Activated CD8-positive, alpha-beta T cell treated with anti-CD3 and anti-CD28 coated beads for 36 hours (primary cell): ENCODE measurements around the gene SH3TC2. TPM values are rescaled to one million over a fixed set of nuclear protein-coding genes. Genes with fewer than 3 reads are reported as not detected.

ENCODE experiments used
- ATAC-seq: fragments of 200-7000 bp; cut with Tn5 transposase; one replicate; pipeline ENCODE4 v1.10.0; 2021; ENCODE audit warnings: mild to moderate bottlenecking, moderate library complexity
- CTCF ChIA-PET: fragments of 350-600 bp; sonication (Branson Sonifier 250); formaldehyde crosslinking; loops from one replicate; lab custom pipeline; 2021; ENCODE audit warnings: antibody characterized with exemption; lab: Charles Lee
- POLR2A ChIA-PET: fragments of 350-600 bp; sonication (Branson Sonifier 250); formaldehyde crosslinking; loops from one replicate; lab custom pipeline; 2021; ENCODE audit warnings: antibody characterized with exemption; lab: Charles Lee
- DNase-seq: peaks from one replicate; pipeline ENCODE4 v3.0.0-alpha.2; 2020
- H3K27ac Mint-ChIP-seq: one replicate; pipeline ENCODE4 v1.8.0; 2021; ENCODE audit warnings: mild to moderate bottlenecking, mixed read lengths
- H3K27me3 Mint-ChIP-seq: one replicate; pipeline ENCODE4 v1.8.0; 2021; ENCODE audit warnings: mixed read lengths
- H3K36me3 Mint-ChIP-seq: one replicate; pipeline ENCODE4 v1.8.0; 2021; ENCODE audit warnings: low read depth, mixed read lengths
- H3K4me1 Mint-ChIP-seq: one replicate; pipeline ENCODE4 v1.8.0; 2021; ENCODE audit warnings: low read depth, mixed read lengths
- H3K4me3 Mint-ChIP-seq: one replicate; pipeline ENCODE4 v1.8.0; 2021; ENCODE audit warnings: mild to moderate bottlenecking, moderate library complexity, mixed read lengths
- H3K9me3 Mint-ChIP-seq: one replicate; pipeline ENCODE4 v1.8.0; 2021; ENCODE audit warnings: mixed read lengths
- intact Hi-C: fragments of 100-400 bp; cut with micrococcal nuclease; formaldehyde crosslinking; loops from one replicate; pipeline ENCODE4 v1.10.0; 2022
- total RNA-seq, 2 experiments: library from RNA; stranded (reverse); gene quantifications; one replicate each; pipeline ENCODE4 v1.2.3, GENCODE V29; 2021
- TF ChIP-seq, protein P1 (sequence below): fragments of 200-600 bp; IDR thresholded peaks from one replicate; pipeline ENCODE4 v1.8.0; 2022; ENCODE audit warnings: antibody characterized with exemption, mild to moderate bottlenecking

The SH3TC2 gene
- total RNA-seq, 2 experiments from 2014 or later: not detected

DNA sequence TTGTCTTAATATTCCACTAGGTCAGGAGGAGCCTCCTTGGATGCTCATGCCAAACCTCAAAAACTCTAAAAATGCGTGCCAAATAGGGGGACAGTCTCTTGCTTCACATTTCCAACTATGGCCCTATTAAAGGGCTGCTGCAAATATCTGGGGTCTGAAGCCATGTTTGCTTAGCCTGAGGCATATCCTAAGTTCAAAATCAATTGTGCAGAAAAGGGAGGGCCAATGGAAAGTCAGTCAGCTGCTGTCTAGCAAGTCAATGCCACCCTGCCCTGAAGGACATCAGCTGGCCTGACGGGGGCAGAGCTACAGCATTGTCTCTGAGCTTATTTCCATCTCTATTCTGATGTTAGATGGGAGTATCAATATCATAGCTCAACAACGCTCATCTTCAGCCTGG, 93.6 kb downstream of the SH3TC2 start:
- no peak for DNase-seq
- H3K27ac Mint-ChIP-seq: no peak overlapping the region
- intact Hi-C loops: no loop called here
- ChIA-PET CTCF (interaction anchor here (1.1 to 2.2 kb wide), 5 partner anchors 8 to 238 kb away, joined by 3 to 10 read pairs (median 4); no protein-coding TSS in a partner anchor), POLR2A (interaction anchor here (0.8 kb wide), 1 partner anchor 65 kb away, joined by 4 read pairs; no protein-coding TSS in a partner anchor)
- H3K9me3 Mint-ChIP-seq: no peaks in the 10 kb centered on the region
- H3K4me1 Mint-ChIP-seq: no peaks in the 10 kb centered on the region
- H3K27me3 Mint-ChIP-seq: peaks cover 9% of the 10 kb centered on the region
- ATAC-seq: no peak
- no peaks in the 10 kb centered on the region for H3K36me3 Mint-ChIP-seq
- no peak overlapping the region for H3K4me3 Mint-ChIP-seq
- TF ChIP-seq, protein P1, sequence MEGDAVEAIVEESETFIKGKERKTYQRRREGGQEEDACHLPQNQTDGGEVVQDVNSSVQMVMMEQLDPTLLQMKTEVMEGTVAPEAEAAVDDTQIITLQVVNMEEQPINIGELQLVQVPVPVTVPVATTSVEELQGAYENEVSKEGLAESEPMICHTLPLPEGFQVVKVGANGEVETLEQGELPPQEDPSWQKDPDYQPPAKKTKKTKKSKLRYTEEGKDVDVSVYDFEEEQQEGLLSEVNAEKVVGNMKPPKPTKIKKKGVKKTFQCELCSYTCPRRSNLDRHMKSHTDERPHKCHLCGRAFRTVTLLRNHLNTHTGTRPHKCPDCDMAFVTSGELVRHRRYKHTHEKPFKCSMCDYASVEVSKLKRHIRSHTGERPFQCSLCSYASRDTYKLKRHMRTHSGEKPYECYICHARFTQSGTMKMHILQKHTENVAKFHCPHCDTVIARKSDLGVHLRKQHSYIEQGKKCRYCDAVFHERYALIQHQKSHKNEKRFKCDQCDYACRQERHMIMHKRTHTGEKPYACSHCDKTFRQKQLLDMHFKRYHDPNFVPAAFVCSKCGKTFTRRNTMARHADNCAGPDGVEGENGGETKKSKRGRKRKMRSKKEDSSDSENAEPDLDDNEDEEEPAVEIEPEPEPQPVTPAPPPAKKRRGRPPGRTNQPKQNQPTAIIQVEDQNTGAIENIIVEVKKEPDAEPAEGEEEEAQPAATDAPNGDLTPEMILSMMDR: no peak

DNA sequence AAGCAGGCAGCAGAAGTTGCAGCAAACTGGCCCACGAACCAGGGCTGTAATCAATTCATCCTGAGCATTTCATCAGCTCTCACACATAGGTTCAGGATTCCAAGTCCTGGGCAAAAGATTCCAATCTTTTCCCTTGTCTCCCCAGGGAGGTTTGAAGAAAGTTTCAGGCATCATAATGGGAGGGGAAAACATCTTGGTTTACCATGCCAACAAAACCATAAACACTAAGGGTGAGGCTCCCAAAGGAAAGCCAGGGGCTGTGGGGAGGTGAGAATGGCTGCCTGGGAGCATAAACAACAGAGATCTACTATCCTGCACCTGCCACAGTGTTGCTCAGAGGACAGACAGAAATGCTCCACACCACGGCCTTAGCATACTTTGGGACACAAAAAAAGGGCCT, 94.6 kb downstream of the SH3TC2 start:
- Mint-ChIP-seq H3K9me3 (no peaks in the 10 kb centered on the region), H3K27ac (no peak overlapping the region), H3K4me1 (peaks cover 5% of the 10 kb centered on the region), H3K36me3 (no peaks in the 10 kb centered on the region), H3K27me3 (peaks cover 6% of the 10 kb centered on the region), H3K4me3 (no peak overlapping the region)
- TF ChIP-seq, protein P1: no peak
- ChIA-PET CTCF (interaction anchor here (2.1 to 3.2 kb wide), 2 partner anchors 11 to 237 kb away, joined by 6 to 19 read pairs; no protein-coding TSS in a partner anchor), POLR2A (no interaction called here)
- intact Hi-C loops: no loop called here
- DNase-seq (no peak), ATAC-seq (no peak)

GRCh38 chr5:148967783-148968182, 95.1 kb downstream of the SH3TC2 start:
- Mint-ChIP-seq H3K4me1 (peaks cover 5% of the 10 kb centered on the region), H3K36me3 (no peaks in the 10 kb centered on the region), H3K9me3 (no peaks in the 10 kb centered on the region), H3K4me3 (no peak overlapping the region), H3K27me3 (peaks cover 6% of the 10 kb centered on the region), H3K27ac (no peak overlapping the region)
- ChIA-PET CTCF (interaction anchor here (0.7 to 3.2 kb wide), 3 partner anchors 11 to 237 kb away, joined by 3 to 19 read pairs (median 8); no protein-coding TSS in a partner anchor), POLR2A (no interaction called here)
- TF ChIP-seq, protein P1: no peak
- DNase-seq: no peak
- intact Hi-C loops: no loop called here
- no peak for ATAC-seq

- Mint-ChIP-seq H3K9me3 (no peaks in the 10 kb centered on the region), H3K4me1 (peaks cover 5% of the 10 kb centered on the region), H3K4me3 (no peak overlapping the region), H3K27me3 (peaks cover 1% of the 10 kb centered on the region), H3K27ac (no peak overlapping the region), H3K36me3 (no peaks in the 10 kb centered on the region)
- CTCF ChIA-PET: interaction anchor here (0.9 to 3.2 kb wide), 4 partner anchors 10 to 236 kb away, joined by 4 to 19 read pairs (median 6); no protein-coding TSS in a partner anchor
- intact Hi-C loops: no loop called here
- POLR2A ChIA-PET: no interaction called here
- no peak for ATAC-seq
- no peak for DNase-seq
- TF ChIP-seq, protein P1: no peak
Observed at GRCh38 chr5:148966938-148967337, 95.9 kb downstream of the SH3TC2 start.

- no peak for DNase-seq
- intact Hi-C loops: no loop called here
- Mint-ChIP-seq H3K27ac (no peak overlapping the region), H3K9me3 (no peaks in the 10 kb centered on the region), H3K36me3 (no peaks in the 10 kb centered on the region), H3K4me3 (no peak overlapping the region), H3K27me3 (no peaks in the 10 kb centered on the region), H3K4me1 (peaks cover 5% of the 10 kb centered on the region)
- ChIA-PET POLR2A (no interaction called here), CTCF (interaction anchor here (0.9 to 3.2 kb wide), 4 partner anchors 9 to 236 kb away, joined by 4 to 19 read pairs (median 6); no protein-coding TSS in a partner anchor)
- TF ChIP-seq, protein P1: no peak
- no peak for ATAC-seq
Observed at GRCh38 chr5:148966348-148966747, 96.5 kb downstream of the SH3TC2 start.
